GM23338 (cell line): ENCODE measurements around the gene FTCD. TPM values are rescaled to one million over a fixed set of nuclear protein-coding genes. Genes with fewer than 3 reads are reported as not detected.

Source experiments
- ATAC-seq: fragments of 200-7000 bp; cut with Tn5 transposase; 3 replicates; pipeline ENCODE4 v1.9.1; 2020
- DNase-seq: peaks from one replicate; pipeline ENCODE4 v3.0.0-alpha.2; 2015; ENCODE audit warnings: low spot score
- H2AFZ ChIP-seq: fragments of 200-600 bp; sonication (generic); 2 replicates; pipeline ENCODE4 v1.8.0; 2016; ENCODE audit warnings: antibody characterized with exemption, mild to moderate bottlenecking, moderate library complexity
- H3F3A ChIP-seq: fragments of 200-600 bp; sonication (generic); replicated peaks from 2 replicates; pipeline ENCODE4 v1.8.0; 2017; ENCODE audit warnings: antibody characterized with exemption, mixed run types, low read depth
- H3K27ac ChIP-seq: fragments of 200-600 bp; sonication (generic); 2 replicates; pipeline ENCODE4 v1.6.1; 2016; ENCODE audit warnings: low read depth
- H3K27me3 ChIP-seq: fragments of 200-600 bp; sonication (generic); 2 replicates; pipeline ENCODE4 v1.8.0; 2016; ENCODE audit warnings: mild to moderate bottlenecking, mixed run types, moderate library complexity; ENCODE audit not compliant: insufficient read depth
- H3K36me3 ChIP-seq: fragments of 200-600 bp; sonication (generic); 2 replicates; pipeline ENCODE4 v1.8.0; 2016; ENCODE audit warnings: mild to moderate bottlenecking; ENCODE audit not compliant: insufficient read depth
- H3K4me1 ChIP-seq: fragments of 200-600 bp; sonication (generic); 2 replicates; pipeline ENCODE4 v1.8.0; 2016; ENCODE audit warnings: mild to moderate bottlenecking, moderate library complexity; ENCODE audit not compliant: insufficient read depth
- H3K4me2 ChIP-seq: fragments of 200-600 bp; sonication (generic); 2 replicates; pipeline ENCODE4 v1.7.1; 2017; ENCODE audit warnings: mixed run types
- H3K4me3 ChIP-seq: fragments of 200-600 bp; sonication (generic); 2 replicates; pipeline ENCODE4 v1.6.1; 2016; ENCODE audit warnings: mixed run types
- H3K79me2 ChIP-seq: fragments of 200-600 bp; sonication (generic); replicated peaks from 2 replicates; pipeline ENCODE4 v1.8.0; 2017; ENCODE audit warnings: mild to moderate bottlenecking; ENCODE audit not compliant: insufficient read depth
- H3K9me2 ChIP-seq: fragments of 200-600 bp; sonication (generic); 2 replicates; pipeline ENCODE4 v1.8.0; 2017; ENCODE audit not compliant: insufficient read depth
- H4K20me1 ChIP-seq: fragments of 200-600 bp; sonication (generic); replicated peaks from 2 replicates; pipeline ENCODE4 v1.8.0; 2017; ENCODE audit warnings: mild to moderate bottlenecking; ENCODE audit not compliant: insufficient read depth
- H3K27ac Mint-ChIP-seq: 2 replicates; pipeline ENCODE4 v1.8.0; 2020; ENCODE audit warnings: inconsistent platforms, mild to moderate bottlenecking, moderate library complexity, mixed read lengths
- H3K27me3 Mint-ChIP-seq: 3 replicates; pipeline ENCODE4 v1.8.0; 2022; ENCODE audit warnings: low read depth, mild to moderate bottlenecking, moderate library complexity, mixed read lengths, inconsistent platforms; ENCODE audit not compliant: insufficient read depth, poor library complexity
- H3K36me3 Mint-ChIP-seq: 3 replicates; pipeline ENCODE4 v1.8.0; 2021; ENCODE audit warnings: low read depth, mild to moderate bottlenecking, inconsistent platforms, moderate library complexity, mixed read lengths
- H3K4me1 Mint-ChIP-seq: 3 replicates; pipeline ENCODE4 v1.8.0; 2020; ENCODE audit warnings: mild to moderate bottlenecking, inconsistent platforms, mixed read lengths
- H3K4me3 Mint-ChIP-seq: 3 replicates; pipeline ENCODE4 v1.8.0; 2021; ENCODE audit warnings: moderate library complexity, mild to moderate bottlenecking, inconsistent platforms, mixed read lengths
- H3K9me3 Mint-ChIP-seq: 3 replicates; pipeline ENCODE4 v1.8.0; 2020; ENCODE audit warnings: moderate library complexity, mild to moderate bottlenecking, inconsistent platforms, mixed read lengths
- CREB1 ChIP-seq: fragments of 250-450 bp; sonication (Bioruptor Pico); IDR thresholded peaks from 2 replicates; pipeline ENCODE4 v1.5.0; 2020; ENCODE audit warnings: low read depth, mild to moderate bottlenecking, moderate library complexity
- EZH2 ChIP-seq: fragments of 200-600 bp; sonication (generic); IDR thresholded peaks from one replicate; pipeline ENCODE4 v1.8.0; 2017; ENCODE audit warnings: antibody characterized with exemption, mild to moderate bottlenecking, low read depth; ENCODE audit not compliant: unreplicated experiment
- EZH2phosphoT487 ChIP-seq: fragments of 200-600 bp; sonication (generic); IDR thresholded peaks from one replicate; pipeline ENCODE4 v1.8.1; 2018; ENCODE audit warnings: antibody characterized with exemption; ENCODE audit not compliant: unreplicated experiment
- POLR2AphosphoS5 ChIP-seq: IDR thresholded peaks from 2 replicates; pipeline ENCODE4 v1.6.1; 2016; ENCODE audit warnings: antibody characterized with exemption, low read depth
- REST ChIP-seq: IDR thresholded peaks from one replicate; pipeline ENCODE4 v1.6.1; 2018; ENCODE audit warnings: antibody characterized with exemption; ENCODE audit not compliant: unreplicated experiment
- STAT1 ChIP-seq: IDR thresholded peaks from one replicate; pipeline ENCODE4 v1.6.1; 2016; ENCODE audit warnings: antibody characterized with exemption; ENCODE audit not compliant: unreplicated experiment
- ZNF114 ChIP-seq: fragments of 250-450 bp; sonication (Bioruptor Pico); IDR thresholded peaks from 2 replicates; pipeline ENCODE4 v1.5.0; 2020; ENCODE audit warnings: mild to moderate bottlenecking, moderate library complexity
- ZNF331 ChIP-seq: fragments of 250-450 bp; sonication (Bioruptor Pico); IDR thresholded peaks from 2 replicates; pipeline ENCODE4 v1.5.0; 2020; ENCODE audit warnings: low read depth, mild to moderate bottlenecking, moderate library complexity
- polyA plus RNA-seq: library from polyadenylated mRNA; unstranded; fragments of >200 nt; fragmentation: Nextera tagmentation; extraction: Ambion mirVana; gene quantifications from 2 replicates; pipeline ENCODE4 v1.2.1, GENCODE V29; 2016
- total RNA-seq: library from RNA; depleted of rRNA; stranded (reverse); fragments of >200 nt; shearing (Covaris generic); gene quantifications from 2 replicates; pipeline ENCODE4 v1.2.3, GENCODE V29; 2014
- TF ChIP-seq, protein P1 (sequence below): fragments of 250-450 bp; sonication (Bioruptor Pico); IDR thresholded peaks from 2 replicates; pipeline ENCODE4 v1.5.0; 2020; ENCODE audit warnings: mild to moderate bottlenecking, moderate library complexity
- TF ChIP-seq, protein P2 (sequence below): IDR thresholded peaks from 2 replicates; pipeline ENCODE4 v1.6.1; 2016; ENCODE audit warnings: antibody characterized with exemption

Gene FTCD
- total and polyA plus RNA-seq, 2 experiments from 2014 or later: 0.90 to 2.3 TPM

DNA sequence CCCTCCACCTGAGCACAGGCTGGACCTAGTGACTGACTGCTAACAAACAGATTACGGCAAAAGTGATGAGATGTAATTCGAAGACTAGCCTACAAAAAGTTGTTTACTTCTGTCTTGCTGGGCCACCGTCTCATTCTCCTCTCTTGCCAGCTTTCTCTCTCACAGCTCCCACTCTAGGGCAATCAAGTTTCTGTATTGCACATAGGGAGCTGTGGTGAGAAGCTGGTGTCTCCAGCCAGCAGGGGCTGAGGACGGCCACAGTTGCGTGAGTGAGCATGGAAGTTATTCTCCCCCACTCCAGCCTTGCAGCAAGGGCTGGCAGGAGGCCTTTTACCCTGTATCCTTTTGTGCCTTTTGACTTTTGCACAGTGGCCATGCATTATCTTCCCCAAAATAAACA lies 66.1 kb downstream of the FTCD start (continued):
- TF ChIP-seq, protein P1, sequence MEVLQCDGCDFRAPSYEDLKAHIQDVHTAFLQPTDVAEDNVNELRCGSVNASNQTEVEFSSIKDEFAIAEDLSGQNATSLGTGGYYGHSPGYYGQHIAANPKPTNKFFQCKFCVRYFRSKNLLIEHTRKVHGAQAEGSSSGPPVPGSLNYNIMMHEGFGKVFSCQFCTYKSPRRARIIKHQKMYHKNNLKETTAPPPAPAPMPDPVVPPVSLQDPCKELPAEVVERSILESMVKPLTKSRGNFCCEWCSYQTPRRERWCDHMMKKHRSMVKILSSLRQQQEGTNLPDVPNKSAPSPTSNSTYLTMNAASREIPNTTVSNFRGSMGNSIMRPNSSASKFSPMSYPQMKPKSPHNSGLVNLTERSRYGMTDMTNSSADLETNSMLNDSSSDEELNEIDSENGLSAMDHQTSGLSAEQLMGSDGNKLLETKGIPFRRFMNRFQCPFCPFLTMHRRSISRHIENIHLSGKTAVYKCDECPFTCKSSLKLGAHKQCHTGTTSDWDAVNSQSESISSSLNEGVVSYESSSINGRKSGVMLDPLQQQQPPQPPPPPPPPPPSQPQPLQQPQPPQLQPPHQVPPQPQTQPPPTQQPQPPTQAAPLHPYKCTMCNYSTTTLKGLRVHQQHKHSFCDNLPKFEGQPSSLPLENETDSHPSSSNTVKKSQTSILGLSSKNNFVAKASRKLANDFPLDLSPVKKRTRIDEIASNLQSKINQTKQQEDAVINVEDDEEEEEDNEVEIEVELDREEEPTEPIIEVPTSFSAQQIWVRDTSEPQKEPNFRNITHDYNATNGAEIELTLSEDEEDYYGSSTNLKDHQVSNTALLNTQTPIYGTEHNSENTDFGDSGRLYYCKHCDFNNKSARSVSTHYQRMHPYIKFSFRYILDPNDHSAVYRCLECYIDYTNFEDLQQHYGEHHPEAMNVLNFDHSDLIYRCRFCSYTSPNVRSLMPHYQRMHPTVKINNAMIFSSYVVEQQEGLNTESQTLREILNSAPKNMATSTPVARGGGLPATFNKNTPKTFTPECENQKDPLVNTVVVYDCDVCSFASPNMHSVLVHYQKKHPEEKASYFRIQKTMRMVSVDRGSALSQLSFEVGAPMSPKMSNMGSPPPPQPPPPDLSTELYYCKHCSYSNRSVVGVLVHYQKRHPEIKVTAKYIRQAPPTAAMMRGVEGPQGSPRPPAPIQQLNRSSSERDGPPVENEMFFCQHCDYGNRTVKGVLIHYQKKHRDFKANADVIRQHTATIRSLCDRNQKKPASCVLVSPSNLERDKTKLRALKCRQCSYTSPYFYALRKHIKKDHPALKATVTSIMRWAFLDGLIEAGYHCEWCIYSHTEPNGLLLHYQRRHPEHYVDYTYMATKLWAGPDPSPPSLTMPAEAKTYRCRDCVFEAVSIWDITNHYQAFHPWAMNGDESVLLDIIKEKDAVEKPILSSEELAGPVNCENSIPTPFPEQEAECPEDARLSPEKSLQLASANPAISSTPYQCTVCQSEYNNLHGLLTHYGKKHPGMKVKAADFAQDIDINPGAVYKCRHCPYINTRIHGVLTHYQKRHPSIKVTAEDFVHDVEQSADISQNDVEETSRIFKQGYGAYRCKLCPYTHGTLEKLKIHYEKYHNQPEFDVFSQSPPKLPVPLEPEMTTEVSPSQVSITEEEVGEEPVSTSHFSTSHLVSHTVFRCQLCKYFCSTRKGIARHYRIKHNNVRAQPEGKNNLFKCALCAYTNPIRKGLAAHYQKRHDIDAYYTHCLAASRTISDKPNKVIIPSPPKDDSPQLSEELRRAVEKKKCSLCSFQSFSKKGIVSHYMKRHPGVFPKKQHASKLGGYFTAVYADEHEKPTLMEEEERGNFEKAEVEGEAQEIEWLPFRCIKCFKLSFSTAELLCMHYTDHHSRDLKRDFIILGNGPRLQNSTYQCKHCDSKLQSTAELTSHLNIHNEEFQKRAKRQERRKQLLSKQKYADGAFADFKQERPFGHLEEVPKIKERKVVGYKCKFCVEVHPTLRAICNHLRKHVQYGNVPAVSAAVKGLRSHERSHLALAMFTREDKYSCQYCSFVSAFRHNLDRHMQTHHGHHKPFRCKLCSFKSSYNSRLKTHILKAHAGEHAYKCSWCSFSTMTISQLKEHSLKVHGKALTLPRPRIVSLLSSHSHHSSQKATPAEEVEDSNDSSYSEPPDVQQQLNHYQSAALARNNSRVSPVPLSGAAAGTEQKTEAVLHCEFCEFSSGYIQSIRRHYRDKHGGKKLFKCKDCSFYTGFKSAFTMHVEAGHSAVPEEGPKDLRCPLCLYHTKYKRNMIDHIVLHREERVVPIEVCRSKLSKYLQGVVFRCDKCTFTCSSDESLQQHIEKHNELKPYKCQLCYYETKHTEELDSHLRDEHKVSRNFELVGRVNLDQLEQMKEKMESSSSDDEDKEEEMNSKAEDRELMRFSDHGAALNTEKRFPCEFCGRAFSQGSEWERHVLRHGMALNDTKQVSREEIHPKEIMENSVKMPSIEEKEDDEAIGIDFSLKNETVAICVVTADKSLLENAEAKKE: no peak
- no peak for TF ChIP-seq REST

DNA sequence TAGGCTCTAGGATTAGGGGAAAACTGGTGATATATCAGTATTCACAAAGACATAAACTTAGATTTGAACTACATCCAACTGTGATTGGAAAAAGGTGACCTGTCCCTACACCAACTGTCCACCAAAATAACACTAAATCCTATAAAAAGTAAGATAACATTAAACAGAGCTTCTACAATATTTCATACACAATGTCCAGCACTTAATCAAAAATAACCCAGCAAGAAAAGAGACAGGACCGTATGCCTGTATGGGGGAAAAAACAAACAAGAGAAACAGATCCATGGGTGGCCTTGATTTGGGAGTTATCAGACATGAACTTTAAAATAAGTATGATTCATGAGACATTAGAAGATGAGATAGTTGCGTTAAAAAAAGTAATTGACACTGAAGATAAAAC lies 67.2 kb downstream of the FTCD start:
- Histone ChIP-seq H4K20me1 (no peaks in the 10 kb centered on the region), H2AFZ (no peak overlapping the region), H3K27me3 (no peaks in the 10 kb centered on the region), H3K4me2 (no peak overlapping the region), H3F3A (no peaks in the 10 kb centered on the region), H3K79me2 (no peaks in the 10 kb centered on the region), H3K9me2 (0 out of 2 replicates have a peak, but pooled peaks cover 2% of the 10 kb centered on the region), H3K27ac (no peak overlapping the region), H3K4me3 (no peak overlapping the region), H3K4me1 (no peaks in the 10 kb centered on the region), H3K36me3 (no peaks in the 10 kb centered on the region)
- H3K36me3 Mint-ChIP-seq: peaks cover 29% of the 10 kb centered on the region
- peaks cover 43% of the 10 kb centered on the region for H3K9me3 Mint-ChIP-seq
- H3K27me3 Mint-ChIP-seq: peaks cover 11% of the 10 kb centered on the region
- no peak for ATAC-seq
- DNase-seq: no peak
- no peak overlapping the region for H3K4me3 Mint-ChIP-seq
- H3K27ac Mint-ChIP-seq: no peak overlapping the region
- no peaks in the 10 kb centered on the region for H3K4me1 Mint-ChIP-seq
- TF ChIP-seq POLR2AphosphoS5 (no peak), ZNF114 (no peak), CREB1 (CRISPR knock-in tag) (no peak), EZH2 (no peak), EZH2phosphoT487 (no peak), STAT1 (no peak), ZNF331 (no peak)
- TF ChIP-seq, protein P2, sequence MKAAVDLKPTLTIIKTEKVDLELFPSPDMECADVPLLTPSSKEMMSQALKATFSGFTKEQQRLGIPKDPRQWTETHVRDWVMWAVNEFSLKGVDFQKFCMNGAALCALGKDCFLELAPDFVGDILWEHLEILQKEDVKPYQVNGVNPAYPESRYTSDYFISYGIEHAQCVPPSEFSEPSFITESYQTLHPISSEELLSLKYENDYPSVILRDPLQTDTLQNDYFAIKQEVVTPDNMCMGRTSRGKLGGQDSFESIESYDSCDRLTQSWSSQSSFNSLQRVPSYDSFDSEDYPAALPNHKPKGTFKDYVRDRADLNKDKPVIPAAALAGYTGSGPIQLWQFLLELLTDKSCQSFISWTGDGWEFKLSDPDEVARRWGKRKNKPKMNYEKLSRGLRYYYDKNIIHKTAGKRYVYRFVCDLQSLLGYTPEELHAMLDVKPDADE: no peak
